Measurements from ENCODE around the gene FAM20A.
"Not testable (repeated sequence)": the region's sequence is repeated elsewhere in the genome, so short reads cannot be mapped to it uniquely, and the experiment has no call there.

DNA sequence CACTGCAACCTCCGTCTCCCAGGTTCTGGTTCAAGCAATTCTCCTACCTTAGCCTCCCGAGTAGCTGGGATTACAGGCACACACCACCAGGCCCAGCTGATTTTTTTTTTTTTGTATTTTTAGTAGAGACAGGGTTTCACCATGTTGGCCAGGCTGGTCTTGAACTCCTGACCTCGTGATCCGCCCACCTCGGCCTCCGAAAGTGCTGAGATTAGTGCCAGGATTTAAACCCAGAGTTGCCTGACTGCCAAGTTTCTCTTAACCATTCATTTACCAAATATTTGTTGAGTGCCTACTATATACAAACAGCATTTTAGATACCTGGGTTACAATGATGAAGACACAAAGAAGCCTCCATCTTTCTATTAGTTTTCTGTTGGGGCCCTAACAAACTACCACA is 18.3 kb downstream of the FAM20A start:
- TF ChIP-seq, protein P1, sequence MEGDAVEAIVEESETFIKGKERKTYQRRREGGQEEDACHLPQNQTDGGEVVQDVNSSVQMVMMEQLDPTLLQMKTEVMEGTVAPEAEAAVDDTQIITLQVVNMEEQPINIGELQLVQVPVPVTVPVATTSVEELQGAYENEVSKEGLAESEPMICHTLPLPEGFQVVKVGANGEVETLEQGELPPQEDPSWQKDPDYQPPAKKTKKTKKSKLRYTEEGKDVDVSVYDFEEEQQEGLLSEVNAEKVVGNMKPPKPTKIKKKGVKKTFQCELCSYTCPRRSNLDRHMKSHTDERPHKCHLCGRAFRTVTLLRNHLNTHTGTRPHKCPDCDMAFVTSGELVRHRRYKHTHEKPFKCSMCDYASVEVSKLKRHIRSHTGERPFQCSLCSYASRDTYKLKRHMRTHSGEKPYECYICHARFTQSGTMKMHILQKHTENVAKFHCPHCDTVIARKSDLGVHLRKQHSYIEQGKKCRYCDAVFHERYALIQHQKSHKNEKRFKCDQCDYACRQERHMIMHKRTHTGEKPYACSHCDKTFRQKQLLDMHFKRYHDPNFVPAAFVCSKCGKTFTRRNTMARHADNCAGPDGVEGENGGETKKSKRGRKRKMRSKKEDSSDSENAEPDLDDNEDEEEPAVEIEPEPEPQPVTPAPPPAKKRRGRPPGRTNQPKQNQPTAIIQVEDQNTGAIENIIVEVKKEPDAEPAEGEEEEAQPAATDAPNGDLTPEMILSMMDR (IDR thresholded peaks at IDR 0.05; ENCODE audit: low read depth, low read length, missing input control) = not testable (repeated sequence)
- TF ChIP-seq EGR1 (IDR thresholded peaks at IDR 0.05; ENCODE audit: low read depth in 2 of 2) = peak in 1 of 2 donors; percentile 52
- TF ChIP-seq TAF1 (conservative IDR thresholded peaks at IDR 0.05); JUND (IDR thresholded peaks at IDR 0.05): not testable (repeated sequence)
- TF ChIP-seq, protein P2, sequence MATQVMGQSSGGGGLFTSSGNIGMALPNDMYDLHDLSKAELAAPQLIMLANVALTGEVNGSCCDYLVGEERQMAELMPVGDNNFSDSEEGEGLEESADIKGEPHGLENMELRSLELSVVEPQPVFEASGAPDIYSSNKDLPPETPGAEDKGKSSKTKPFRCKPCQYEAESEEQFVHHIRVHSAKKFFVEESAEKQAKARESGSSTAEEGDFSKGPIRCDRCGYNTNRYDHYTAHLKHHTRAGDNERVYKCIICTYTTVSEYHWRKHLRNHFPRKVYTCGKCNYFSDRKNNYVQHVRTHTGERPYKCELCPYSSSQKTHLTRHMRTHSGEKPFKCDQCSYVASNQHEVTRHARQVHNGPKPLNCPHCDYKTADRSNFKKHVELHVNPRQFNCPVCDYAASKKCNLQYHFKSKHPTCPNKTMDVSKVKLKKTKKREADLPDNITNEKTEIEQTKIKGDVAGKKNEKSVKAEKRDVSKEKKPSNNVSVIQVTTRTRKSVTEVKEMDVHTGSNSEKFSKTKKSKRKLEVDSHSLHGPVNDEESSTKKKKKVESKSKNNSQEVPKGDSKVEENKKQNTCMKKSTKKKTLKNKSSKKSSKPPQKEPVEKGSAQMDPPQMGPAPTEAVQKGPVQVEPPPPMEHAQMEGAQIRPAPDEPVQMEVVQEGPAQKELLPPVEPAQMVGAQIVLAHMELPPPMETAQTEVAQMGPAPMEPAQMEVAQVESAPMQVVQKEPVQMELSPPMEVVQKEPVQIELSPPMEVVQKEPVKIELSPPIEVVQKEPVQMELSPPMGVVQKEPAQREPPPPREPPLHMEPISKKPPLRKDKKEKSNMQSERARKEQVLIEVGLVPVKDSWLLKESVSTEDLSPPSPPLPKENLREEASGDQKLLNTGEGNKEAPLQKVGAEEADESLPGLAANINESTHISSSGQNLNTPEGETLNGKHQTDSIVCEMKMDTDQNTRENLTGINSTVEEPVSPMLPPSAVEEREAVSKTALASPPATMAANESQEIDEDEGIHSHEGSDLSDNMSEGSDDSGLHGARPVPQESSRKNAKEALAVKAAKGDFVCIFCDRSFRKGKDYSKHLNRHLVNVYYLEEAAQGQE (IDR thresholded peaks at IDR 0.05) = not testable (repeated sequence)
- peak in 1 of 2 donors; percentile 4 for TF ChIP-seq RAD21 (IDR thresholded peaks at IDR 0.05)
- TF ChIP-seq, protein P3, sequence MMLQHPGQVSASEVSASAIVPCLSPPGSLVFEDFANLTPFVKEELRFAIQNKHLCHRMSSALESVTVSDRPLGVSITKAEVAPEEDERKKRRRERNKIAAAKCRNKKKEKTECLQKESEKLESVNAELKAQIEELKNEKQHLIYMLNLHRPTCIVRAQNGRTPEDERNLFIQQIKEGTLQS (IDR thresholded peaks at IDR 0.05) = not testable (repeated sequence)
- TF ChIP-seq SP1 (IDR thresholded peaks at IDR 0.05) = peak; percentile 18
- TF ChIP-seq, protein P4, sequence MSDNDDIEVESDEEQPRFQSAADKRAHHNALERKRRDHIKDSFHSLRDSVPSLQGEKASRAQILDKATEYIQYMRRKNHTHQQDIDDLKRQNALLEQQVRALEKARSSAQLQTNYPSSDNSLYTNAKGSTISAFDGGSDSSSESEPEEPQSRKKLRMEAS (IDR thresholded peaks at IDR 0.05) = not testable (repeated sequence)
